Ishikawa (cell line): ENCODE measurements around the gene HMMR.

ENCODE experiments used
- CEBPB ChIP-seq: IDR thresholded peaks from 2 replicates; pipeline ENCODE4 v1.6.1; 2012
- CREB1 ChIP-seq: IDR thresholded peaks from 2 replicates; pipeline ENCODE4 v1.6.1; 2012; ENCODE audit warnings: low read depth
- EGR1 ChIP-seq: IDR thresholded peaks from 2 replicates; pipeline ENCODE4 v1.6.1; 2012
- EP300 ChIP-seq: IDR thresholded peaks from 2 replicates; pipeline ENCODE4 v1.6.1; 2012; ENCODE audit warnings: borderline replicate concordance
- FOXM1 ChIP-seq: IDR thresholded peaks from 2 replicates; pipeline ENCODE4 v1.6.1; 2012; ENCODE audit warnings: low read depth, borderline replicate concordance
- NFIC ChIP-seq: IDR thresholded peaks from 2 replicates; pipeline ENCODE4 v1.6.1; 2012
- RAD21 ChIP-seq: IDR thresholded peaks from 2 replicates; pipeline ENCODE4 v1.6.1; 2012; ENCODE audit warnings: low read depth
- TAF1 ChIP-seq: IDR thresholded peaks from 2 replicates; pipeline ENCODE4 v1.6.1; 2012; ENCODE audit warnings: low read depth, mild to moderate bottlenecking
- TCF12 ChIP-seq: IDR thresholded peaks from 2 replicates; pipeline ENCODE4 v1.6.1; 2012; ENCODE audit warnings: low read depth
- TEAD4 ChIP-seq: IDR thresholded peaks from 2 replicates; pipeline ENCODE4 v1.6.1; 2012
- YY1 ChIP-seq: IDR thresholded peaks from 2 replicates; pipeline ENCODE4 v1.6.1; 2012; ENCODE audit warnings: low read depth
- ZBTB7A ChIP-seq: IDR thresholded peaks from 2 replicates; pipeline ENCODE4 v1.6.1; 2012; ENCODE audit warnings: low read depth
- TF ChIP-seq, protein P1 (sequence below): IDR thresholded peaks from 2 replicates; pipeline ENCODE4 v1.6.1; 2012
- TF ChIP-seq, protein P2 (sequence below): IDR thresholded peaks from 2 replicates; pipeline ENCODE4 v1.6.1; 2012; ENCODE audit warnings: low read depth, mild to moderate bottlenecking
- TF ChIP-seq, protein P3 (sequence below): IDR thresholded peaks from 2 replicates; pipeline ENCODE4 v1.6.1; 2012

The HMMR gene

DNA sequence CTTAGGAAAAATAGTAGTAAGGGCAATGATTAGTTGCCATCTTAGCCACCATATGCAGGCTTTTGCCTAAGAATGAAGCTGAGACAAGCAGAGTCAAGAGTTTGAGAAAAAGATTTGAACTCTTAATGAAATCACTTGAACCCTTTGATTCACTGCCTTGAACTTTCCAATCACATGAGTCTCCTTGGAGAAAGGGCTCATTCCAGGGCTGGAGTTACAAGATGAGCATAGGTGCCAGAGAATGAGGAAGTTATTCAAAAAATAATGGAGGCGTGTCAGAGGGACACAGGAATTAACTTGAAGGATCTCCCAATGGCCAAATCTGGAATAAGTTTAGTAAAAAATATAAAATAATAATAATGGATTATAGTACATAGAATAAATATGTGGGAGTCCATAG lies 80.3 kb downstream of the HMMR start:
- TF ChIP-seq YY1: no peak
- TF ChIP-seq, protein P1, sequence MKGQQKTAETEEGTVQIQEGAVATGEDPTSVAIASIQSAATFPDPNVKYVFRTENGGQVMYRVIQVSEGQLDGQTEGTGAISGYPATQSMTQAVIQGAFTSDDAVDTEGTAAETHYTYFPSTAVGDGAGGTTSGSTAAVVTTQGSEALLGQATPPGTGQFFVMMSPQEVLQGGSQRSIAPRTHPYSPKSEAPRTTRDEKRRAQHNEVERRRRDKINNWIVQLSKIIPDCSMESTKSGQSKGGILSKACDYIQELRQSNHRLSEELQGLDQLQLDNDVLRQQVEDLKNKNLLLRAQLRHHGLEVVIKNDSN: no peak
- TF ChIP-seq EP300: no peak
- no peak for TF ChIP-seq CEBPB
- no peak for TF ChIP-seq FOXM1
- TF ChIP-seq, protein P2, sequence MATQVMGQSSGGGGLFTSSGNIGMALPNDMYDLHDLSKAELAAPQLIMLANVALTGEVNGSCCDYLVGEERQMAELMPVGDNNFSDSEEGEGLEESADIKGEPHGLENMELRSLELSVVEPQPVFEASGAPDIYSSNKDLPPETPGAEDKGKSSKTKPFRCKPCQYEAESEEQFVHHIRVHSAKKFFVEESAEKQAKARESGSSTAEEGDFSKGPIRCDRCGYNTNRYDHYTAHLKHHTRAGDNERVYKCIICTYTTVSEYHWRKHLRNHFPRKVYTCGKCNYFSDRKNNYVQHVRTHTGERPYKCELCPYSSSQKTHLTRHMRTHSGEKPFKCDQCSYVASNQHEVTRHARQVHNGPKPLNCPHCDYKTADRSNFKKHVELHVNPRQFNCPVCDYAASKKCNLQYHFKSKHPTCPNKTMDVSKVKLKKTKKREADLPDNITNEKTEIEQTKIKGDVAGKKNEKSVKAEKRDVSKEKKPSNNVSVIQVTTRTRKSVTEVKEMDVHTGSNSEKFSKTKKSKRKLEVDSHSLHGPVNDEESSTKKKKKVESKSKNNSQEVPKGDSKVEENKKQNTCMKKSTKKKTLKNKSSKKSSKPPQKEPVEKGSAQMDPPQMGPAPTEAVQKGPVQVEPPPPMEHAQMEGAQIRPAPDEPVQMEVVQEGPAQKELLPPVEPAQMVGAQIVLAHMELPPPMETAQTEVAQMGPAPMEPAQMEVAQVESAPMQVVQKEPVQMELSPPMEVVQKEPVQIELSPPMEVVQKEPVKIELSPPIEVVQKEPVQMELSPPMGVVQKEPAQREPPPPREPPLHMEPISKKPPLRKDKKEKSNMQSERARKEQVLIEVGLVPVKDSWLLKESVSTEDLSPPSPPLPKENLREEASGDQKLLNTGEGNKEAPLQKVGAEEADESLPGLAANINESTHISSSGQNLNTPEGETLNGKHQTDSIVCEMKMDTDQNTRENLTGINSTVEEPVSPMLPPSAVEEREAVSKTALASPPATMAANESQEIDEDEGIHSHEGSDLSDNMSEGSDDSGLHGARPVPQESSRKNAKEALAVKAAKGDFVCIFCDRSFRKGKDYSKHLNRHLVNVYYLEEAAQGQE: no peak
- TF ChIP-seq TAF1: no peak
- TF ChIP-seq ZBTB7A: no peak
- TF ChIP-seq TCF12: no peak
- no peak for TF ChIP-seq CREB1
- TF ChIP-seq EGR1: no peak
- TF ChIP-seq NFIC: no peak
- TF ChIP-seq RAD21: no peak
- TF ChIP-seq, protein P3, sequence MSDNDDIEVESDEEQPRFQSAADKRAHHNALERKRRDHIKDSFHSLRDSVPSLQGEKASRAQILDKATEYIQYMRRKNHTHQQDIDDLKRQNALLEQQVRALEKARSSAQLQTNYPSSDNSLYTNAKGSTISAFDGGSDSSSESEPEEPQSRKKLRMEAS: no peak
- no peak for TF ChIP-seq TEAD4
